Stimulated activated CD4-positive, alpha-beta T cell treated with anti-CD3 and anti-CD28 coated beads, Interleukin-4, amount 100 ng/mL, for 1 hour (primary cell): ENCODE measurements around the gene ZNHIT6.
A peak's percentile ranks its signal among the peaks of the same experiment; 100 is the strongest.
"Not testable (repeated sequence)": the region's sequence is repeated elsewhere in the genome, so short reads cannot be mapped to it uniquely, and the experiment has no call there.

Experiments used
- DNase-seq: peaks from one replicate; pipeline ENCODE4 v3.0.0-alpha.2; 2020

Gene ZNHIT6, protein sequence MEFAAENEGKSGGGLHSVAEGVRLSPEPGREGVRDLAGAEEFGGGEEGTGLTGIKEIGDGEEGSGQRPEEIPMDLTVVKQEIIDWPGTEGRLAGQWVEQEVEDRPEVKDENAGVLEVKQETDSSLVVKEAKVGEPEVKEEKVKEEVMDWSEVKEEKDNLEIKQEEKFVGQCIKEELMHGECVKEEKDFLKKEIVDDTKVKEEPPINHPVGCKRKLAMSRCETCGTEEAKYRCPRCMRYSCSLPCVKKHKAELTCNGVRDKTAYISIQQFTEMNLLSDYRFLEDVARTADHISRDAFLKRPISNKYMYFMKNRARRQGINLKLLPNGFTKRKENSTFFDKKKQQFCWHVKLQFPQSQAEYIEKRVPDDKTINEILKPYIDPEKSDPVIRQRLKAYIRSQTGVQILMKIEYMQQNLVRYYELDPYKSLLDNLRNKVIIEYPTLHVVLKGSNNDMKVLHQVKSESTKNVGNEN

DNA sequence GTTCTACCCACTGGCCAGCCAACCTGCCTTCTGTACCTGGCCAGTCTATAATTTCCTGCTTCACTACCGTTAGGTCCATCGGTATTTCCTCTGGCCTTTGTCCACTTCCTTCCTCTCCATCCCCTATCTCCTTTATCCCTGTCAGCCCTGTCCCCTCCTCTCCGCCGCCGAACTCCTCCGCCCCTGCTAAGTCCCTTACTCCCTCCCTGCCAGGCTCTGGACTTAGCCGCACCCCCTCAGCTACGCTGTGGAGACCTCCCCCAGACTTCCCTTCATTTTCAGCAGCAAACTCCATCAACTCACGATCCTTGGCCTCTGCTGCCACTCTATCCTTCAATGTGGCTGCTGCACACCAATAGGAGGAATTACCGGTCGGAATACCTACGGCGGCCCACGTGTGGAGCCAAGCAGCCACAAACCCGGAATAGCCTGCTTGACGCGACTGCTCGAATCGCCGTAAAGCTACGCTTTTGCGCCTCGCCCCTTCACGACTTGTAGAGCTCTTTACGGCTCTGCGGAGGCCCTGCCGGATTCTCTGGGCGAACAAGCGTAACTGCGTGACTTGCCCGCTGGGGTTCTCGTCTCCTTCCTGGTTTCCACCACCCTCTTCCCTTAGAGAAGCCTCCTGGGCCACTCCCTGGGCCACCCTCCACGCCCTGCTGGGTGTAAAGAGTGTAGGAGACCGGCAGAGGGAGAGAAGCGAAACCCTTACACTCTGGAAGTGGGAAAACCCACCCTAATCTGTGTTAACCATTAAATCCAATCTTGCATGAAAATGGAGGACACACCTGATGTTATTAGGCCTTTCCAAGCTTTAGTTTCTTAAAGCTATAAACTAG is at the start of gene ZNHIT6:
Gene ZNHIT6, minus strand, starts transcription at position 444 of the 839 bp plus-strand sequence. Its CDS starts 149 bp downstream, at position 295.
- DNase-seq = peak; percentile 81

DNA sequence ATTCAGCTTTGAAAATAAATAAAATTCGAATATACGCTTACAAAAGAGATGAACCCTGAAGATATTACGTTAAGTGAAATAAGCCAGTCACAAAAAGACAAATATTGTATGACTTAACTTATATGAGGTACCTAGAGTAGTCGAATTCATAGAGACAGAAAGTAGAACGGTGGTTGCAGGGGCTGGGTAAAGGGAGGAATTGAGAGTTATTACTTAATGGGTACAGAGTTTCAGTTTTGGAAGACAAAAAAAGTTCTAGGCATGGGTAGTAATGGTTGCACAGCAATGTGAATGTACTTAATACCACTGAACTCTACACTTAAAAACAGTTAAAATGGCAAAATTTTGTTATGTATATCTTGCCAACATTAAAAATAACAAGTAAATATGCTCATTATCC is 48.6 kb upstream of the ZNHIT6 start:
- DNase-seq = no peak

DNA sequence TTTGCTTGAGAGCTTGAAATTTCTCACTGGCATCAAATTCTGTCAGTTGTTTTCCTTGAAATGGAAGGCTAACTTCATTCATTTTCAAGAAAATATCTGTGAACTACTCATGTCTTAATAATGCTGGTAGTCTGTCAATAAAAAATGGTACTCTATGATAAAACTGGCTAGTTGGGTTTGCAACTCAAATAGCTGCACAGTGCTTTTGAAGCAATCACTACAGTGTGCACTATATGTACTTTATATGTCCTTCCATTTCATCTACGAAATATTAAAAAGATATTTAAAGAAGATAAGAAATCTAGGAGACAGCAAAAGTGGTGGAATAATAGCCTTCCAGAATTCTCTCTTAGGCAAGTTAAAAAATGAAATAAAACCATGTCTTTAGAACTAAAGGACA is 39.9 kb upstream of the ZNHIT6 start:
- DNase-seq = no peak

DNA sequence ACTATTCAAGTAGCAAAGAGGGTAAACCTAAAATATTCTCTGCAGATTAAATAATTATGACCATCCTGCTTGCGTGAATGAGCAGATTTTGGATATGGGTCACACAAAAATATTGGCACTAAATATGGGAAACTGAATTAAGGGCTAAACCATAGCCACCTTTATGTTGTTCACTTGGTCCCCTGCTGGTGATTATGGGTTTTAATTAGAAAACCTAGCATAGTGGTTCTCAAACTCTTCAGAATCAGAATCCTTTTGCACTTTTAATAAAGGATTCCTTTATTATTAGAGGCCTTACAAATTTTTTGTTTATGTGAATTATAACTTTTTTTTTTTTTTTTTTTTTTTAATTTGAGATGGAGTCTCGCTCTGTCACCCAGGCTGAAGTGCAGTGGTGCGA is 38.5 kb upstream of the ZNHIT6 start:
- DNase-seq = no peak

DNA sequence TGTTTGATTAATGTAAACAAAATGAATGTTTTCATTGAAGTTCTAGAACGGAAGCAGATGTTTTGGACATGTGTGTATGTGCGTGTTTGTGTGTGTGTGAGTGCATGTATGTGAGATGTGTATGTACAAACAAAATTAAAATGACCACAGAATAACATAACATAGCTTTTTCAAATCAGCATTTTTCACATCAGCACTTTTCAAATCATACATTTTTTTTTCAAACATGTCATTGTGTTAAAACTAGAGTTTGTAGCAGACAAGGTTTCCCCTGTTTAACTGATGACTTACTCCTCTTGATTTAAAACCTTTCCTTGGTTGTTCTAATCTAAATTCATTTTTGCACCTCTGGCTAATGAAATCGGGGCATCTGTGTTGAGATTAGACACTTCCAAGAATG is 35.6 kb upstream of the ZNHIT6 start:
- DNase-seq = no peak

DNA sequence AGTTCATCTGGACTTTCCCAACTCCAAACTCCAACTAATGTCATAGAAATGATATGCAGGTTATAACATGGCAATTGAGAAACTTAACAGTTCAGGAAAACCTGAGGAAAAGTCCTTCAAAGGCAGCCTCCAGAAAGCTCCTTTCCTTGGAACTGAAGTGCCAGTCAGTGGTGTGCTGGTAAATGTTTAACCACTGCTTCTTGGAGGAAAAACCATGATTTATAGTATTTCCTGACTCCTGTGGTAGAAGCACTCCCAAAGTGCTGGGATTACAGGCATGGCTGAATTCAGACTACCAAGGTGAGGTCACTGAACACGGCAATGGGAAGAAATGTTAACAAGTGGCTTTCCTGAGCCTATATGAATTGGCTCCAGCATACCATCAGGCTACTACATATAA is 26.7 kb upstream of the ZNHIT6 start:
- DNase-seq = no peak

DNA sequence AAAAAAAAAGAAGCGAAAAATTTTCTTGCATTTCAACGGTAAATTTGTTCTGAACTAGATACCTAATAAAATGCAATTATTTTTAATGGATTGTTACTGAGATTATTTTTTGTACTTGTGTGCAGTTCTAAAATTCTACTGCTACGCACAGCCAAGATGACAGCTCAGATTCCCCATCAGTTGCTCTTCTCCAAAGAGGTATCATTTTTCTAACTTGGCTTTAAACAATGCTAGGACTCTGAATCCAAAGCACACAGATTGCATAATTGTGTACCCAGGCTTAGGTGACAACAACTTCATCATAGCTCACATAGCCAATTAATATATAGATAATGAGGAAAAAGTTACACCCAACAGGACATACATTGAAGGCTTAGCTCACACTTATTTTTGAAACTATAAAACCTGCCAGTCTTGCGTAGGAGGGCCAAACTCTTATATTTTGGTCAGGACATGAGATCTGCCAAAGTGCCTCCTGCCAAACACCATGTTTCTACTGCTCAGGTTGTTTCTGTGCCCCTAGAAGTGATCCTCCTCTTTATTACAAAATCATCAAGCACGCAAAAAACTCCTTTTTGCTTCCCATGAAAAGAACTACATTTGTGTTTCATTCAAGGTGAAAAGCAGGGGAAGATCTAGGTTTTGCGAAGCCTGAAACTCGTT is 10.6 kb upstream of the ZNHIT6 start:
- DNase-seq = no peak

DNA sequence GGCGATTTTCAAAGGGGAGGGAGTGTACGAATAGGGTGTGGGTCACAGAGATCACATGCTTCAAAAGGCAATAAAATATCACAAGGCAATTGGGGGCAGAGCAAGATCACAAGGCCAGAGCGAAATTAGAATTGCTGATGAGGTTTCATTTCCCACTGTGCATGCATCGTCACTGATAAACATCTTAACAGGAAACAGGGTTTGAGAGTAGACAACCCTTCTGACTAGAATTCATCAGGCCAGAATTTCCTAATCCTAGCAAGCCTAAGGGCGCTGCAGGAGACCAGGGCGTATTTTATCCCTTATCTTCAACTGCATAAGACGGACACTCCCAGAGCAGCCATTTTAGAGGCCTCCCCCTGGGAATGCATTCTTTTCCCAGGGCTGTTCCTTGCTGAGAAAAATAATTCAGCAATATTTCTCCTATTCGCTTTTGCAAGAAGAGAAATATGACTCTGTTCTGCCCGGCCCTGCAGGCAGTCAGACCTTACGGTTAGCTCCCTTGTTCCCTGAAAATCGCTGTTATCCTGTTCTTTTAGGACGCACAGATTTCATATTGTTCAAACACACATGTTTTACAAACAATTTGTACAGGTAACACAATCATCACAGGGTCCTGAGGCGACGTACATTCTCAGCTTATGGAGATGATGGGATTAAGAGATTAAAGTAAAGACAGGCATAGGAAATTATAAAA is 6.3 kb upstream of the ZNHIT6 start:
- DNase-seq = not testable (repeated sequence)

DNA sequence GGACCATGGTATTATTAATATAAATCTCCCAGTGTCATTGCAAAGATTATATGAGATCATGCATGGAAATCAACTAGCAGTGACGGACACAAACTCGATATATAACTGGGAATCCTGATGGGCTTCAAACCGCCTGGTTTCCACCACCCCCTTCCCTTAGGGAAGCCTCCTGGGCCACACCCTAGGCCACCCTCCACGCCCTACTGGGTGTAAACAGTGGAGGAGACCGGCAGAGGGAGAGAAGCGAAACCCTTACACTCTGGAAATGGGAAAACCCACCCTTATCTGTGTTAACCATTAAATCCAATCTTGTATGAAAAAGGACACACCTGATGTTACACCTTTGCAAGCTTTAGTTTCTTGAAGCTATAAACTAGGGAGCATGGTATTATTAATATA is 595 bp upstream of the ZNHIT6 start:
- DNase-seq = no peak

DNA sequence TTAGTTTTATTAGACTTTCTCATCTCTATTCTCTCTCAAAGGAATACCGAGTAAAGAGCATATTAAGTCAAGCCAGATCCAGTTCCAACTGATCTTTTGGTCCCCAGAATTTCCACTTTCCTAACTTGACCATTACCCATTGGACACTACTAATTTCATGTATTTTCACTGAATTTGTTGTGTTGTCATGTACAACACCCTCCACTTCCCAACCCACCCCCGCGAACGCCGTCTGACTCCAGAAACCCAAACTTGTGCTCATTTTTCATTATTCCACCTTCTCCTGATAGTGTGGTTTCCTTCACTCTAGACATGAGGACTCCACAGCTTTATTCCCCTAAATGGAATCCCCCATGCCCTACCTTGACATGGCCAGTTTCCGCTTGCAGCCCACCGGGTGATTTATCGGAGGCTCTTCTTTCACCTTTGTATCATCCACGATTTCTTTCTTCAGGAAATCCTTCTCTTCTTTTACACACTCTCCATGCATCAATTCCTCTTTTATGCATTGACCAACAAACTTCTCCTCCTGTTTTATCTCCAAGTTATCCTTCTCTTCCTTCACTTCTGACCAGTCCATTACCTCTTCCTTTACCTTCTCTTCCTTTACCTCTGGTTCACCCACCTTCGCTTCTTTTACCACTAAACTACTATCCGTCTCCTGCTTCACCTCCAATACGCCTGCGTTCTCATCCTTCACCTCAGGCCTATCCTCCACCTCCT is 805 bp downstream of the ZNHIT6 start:
- DNase-seq = no peak

DNA sequence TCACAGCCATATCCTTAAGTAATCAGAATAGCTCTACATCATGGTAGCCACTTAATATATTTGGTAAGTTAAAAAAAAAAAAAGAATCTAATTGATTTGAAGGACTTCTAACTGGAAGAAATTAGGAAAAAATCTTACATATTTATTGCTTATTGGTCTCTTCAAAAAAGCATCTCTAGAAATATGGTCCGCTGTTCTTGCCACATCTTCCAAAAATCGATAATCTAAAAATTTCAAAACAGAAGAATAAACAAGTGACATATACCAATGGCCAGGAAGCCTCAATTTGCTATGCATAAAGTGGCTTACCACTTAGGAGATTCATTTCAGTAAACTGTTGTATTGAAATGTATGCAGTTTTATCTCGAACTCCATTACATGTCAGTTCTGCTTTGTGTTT is 2.3 kb downstream of the ZNHIT6 start:
- DNase-seq = no peak

DNA sequence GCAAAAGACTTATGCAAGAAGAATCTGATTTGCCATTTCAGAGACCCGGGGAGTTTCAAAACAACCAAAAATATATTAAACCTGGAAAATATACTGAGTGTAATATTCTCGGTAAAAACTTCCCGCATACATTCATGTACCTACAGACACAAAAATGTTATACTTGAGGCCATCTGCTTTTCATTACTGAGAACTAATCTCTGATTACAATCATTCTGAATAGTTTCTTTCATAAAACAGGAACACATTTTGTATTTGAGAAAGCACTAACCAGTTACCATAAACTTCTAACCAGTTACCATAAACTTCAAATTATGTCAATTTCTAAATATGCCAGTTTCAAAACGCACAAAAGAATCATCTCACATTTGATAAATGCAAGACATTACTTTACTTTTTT is 7.8 kb downstream of the ZNHIT6 start:
- DNase-seq = no peak

DNA sequence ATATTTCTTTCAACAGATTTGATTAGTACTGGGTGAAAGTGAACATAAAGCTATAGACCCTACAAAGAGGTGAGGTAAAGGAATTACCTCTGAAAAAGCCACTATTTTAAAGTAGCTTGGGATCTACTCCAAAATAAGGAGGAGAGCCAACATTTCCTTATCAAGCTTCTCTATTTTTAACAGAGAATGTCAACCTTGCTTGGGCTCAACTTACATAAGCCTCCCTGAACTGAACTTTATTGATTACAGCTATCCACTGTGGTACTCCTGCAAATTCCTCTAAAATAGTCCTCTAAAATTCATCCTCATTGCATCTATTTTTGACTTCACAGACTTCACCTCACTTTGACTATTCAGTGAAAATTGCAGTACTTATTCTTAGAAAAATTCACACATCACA is 10.3 kb downstream of the ZNHIT6 start:
- no peak for DNase-seq

DNA sequence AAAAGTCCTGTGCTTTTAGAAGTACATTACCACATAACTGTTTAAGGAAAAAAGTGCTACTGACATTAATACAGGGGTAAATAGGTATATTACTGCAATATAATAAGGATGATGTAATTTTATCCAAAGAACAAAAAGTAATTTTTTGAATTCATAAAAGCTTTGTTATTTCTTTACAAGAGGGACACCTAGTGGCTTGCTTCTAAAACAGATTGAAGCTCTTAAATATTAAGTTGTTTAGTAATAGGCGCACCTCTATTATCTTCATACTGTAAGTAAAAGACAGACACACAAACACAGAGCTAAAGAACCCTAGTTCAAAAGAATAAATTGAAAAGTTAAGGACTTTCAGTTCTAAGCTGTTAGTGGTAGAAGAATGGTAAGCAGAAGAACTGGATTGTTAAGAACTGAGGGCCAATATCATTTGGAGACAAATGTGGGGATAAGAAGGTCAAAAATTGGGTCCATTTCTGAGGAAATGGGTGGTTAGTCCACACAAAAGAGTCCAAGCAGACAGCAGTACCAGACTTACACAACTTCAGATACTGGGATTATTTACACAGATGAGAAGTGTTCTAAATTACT is 15.4 kb downstream of the ZNHIT6 start:
- no peak for DNase-seq

DNA sequence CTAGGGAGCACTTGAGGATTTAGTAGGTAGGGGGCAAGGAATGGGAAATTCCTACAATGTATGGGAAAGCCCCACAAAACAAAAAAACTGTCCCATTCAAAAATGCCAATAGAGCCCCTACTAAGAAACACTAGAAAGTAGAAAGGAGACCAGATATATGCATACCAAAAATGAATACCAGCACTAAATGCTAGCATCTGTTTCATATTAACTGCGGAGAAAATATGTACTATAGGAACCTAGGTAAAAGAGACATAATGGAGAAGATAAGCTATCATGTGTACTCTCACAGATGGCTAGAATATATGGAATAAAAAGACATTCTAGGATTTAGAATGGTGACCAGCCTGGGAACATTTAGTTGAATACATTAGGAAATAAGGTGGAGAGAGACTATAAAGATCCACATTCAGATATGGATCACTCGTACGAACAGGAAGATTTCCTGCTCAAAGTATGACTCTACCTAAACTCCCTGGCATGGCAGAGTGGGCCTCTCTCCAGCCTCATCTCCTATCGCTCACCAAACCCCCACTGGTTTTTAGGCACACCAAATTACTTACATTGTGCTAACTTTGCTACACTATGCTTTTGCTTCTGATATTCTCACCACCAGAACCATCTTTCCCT is 18.3 kb downstream of the ZNHIT6 start:
- DNase-seq = no peak

DNA sequence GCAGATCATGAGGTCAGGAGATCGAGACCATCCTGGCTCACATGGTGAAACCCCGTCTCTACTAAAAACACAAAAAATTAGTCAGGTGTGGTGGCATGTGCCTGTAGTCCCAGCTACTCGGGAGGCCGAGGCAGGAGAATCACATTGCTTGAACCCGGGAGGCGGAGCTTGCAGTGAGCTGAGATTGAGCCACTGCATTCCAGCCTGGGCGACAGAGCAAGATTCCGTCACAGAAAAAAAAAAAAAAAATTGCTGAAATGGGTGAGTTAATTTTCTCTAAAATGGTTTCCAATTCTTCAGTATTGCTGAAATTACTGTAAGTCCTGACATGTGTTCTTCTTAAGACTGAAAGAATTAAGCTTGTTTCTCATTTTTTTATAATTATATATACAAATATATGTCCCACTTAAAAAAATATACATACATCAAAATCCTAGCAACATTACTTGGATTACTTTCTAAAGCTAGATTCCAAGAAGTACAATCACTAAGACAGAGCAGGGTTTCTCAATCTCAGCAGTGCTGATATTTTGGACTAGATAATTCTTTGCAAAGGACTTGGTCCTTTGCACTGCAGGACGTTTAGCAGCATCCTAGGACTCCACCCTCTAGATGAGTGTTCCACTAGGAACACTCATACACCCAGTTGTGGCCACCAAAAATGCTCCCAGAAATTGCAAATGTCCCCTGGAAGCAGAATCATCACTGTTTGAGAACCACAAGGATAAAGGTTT is 24.8 kb downstream of the ZNHIT6 start:
- no peak for DNase-seq

DNA sequence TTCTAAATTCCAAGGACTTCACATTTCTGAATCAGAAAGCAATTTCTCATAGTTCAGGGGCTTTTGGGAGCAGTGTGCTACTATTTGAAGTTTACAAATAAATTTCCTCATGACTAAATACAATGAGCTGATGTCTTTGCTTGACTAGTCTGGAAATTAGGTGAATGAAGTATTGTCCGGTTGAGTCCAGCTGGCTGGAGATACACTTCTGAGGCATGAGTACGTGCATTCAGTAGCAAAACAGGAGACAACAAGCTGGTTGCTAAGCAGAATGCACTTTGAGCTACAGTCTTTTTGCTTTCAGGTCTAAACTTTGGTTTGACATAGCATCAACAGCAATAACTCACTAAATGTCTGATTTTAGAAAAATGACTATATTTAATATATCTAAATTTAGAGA is 27.1 kb downstream of the ZNHIT6 start:
- no peak for DNase-seq

DNA sequence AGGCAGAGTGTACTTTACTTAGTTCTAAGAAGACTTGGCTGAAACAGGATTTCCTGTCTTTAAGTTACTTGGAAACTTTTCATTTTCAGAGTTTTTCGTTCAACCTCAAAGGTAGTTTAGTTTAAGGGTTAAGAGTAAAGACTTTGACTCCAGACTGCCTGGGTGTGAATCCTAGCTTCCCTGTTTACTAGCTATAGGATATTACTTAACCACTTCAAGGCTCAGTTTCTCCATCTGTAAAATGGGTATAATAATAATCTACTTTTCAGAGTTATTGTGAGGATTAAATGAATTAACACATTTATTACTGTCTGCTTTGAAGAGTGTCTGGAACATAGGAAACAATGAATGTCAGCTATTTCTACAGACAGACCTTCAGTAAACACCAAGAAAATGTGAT is 30.0 kb downstream of the ZNHIT6 start:
- DNase-seq = no peak

DNA sequence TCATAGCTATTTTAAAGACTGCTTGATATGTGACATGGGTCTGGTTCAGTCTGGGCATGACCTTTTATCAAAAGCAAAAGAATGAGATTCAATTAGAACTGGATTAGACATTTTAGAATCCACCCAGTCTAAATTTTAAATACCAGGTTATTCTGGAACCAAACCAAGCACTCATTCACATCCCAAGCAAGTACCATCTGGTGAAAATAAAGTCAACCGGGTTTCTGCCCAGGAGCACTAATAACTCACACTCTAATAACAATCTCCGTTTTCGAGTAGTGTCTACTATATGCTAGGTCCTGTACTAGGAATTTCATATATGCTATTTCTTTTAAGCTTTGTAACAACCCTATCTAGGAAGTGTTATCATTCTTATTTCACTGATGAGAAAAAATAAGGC is 30.6 kb downstream of the ZNHIT6 start:
- DNase-seq = no peak

DNA sequence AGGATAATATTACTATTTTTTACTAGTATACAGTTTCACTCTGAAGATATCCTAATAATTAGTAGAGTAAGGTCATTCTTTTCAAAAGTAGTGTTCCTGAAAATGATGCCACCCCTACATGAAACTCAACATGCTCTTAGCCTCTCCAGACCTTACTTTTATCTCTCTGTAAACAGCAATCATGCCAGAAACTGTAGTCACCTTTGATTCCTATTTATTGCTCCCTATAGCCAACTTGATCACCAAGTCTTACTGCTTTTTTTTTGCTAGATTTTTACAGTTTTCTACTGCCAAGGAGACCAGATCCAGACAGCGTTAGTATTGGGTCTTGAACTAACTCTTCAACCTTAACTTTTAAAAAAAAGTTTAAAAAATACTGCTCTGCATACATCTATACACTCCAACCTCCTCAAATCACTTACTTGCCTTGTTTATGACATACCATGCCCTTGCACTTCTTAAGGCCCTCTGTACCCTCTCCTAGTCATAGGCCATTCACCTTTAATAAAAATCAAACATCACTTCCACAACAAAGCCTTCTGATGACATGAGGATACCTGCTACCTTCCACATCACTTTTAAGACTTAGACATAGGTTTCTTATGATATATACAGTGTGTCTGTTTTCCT is 36.1 kb downstream of the ZNHIT6 start:
- DNase-seq = no peak
